Umbilical cord (tissue), 2 donors: ENCODE data around the gene MFAP4. TPM values are rescaled to one million over a fixed set of nuclear protein-coding genes. Genes with fewer than 3 reads are reported as not detected.

Experiments used
- DNase-seq: peaks from one replicate; pipeline ENCODE4 v3.0.0-alpha.2; 2015; ENCODE audit warnings: low spot score
- total RNA-seq: library from RNA; depleted of rRNA; stranded (reverse); fragments of >200 nt; gene quantifications from one replicate; pipeline ENCODE4 v1.2.3, GENCODE V29; 2014; ENCODE audit warnings: low replicate concordance; ENCODE audit not compliant: insufficient read depth

MFAP4 gene
- total RNA-seq, 1 donor from 2014 or later: 171 TPM

GRCh38 chr17:19334331-19334730, 52.7 kb downstream of the MFAP4 start:
- no peak for DNase-seq

- DNase-seq: no peak
These were observed 53.2 kb downstream of the MFAP4 start for GRCh38 chr17:19333736-19334290.

Other genes with a start within 250 kb of the MFAP4 start
- gene EPN2, start 149.8 kb downstream of the MFAP4 start, total RNA-seq: 42.1 TPM
- 15.9 TPM for gene B9D1, start 24.5 kb downstream of the MFAP4 start, total RNA-seq
- 15.6 TPM for gene MAPK7, start 8.7 kb downstream of the MFAP4 start, total RNA-seq
- gene RNF112, start 24.0 kb upstream of the MFAP4 start, total RNA-seq: 20.5 TPM
- 0.48 TPM for gene SLC47A1, start 146.7 kb upstream of the MFAP4 start, total RNA-seq